Measurements from ENCODE around the gene STIP1.

The STIP1 gene

DNA sequence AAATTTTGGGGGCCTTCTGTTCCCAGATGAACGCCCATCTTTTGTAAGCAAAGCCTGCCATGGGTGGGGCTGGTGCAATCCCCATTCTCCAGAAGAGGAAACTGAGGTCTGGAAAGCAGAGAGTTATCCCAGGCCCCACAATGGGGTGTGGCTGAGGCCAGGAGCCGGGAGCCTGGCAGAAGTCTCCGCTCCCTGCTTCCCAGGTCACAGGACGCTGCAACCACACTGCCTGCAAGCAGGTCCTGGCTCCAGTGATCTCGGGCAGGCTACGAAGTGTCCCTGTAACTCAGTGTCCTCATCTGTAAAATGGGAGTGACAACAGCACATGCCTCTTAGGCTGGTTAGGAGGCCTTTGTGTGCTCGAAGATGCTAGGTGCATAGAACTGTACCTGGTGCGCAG is 67.1 kb downstream of the STIP1 start:
- DNase-seq, result no peak

- no peak for DNase-seq
These were observed 67.5 kb downstream of the STIP1 start for GRCh38 chr11:64253481-64253880.

Data from NCI-H82 (cell line).